ES-I3 (cell line): ENCODE measurements around the gene SLC26A4.

Source experiments
- H3K36me3 ChIP-seq: 2 replicates; pipeline ENCODE4 v1.6.1; 2013; ENCODE audit warnings: mild to moderate bottlenecking, low read length, control low read depth, moderate library complexity; ENCODE audit not compliant: insufficient read depth
- H3K4me1 ChIP-seq: 2 replicates; pipeline ENCODE4 v1.6.1; 2013; ENCODE audit warnings: mild to moderate bottlenecking, control low read depth, low read length; ENCODE audit not compliant: insufficient read depth
- H3K9ac ChIP-seq: 2 replicates; pipeline ENCODE4 v1.6.1; 2013; ENCODE audit warnings: low read depth, mild to moderate bottlenecking, low read length, moderate library complexity
- H3K9me3 ChIP-seq: 2 replicates; pipeline ENCODE4 v1.6.1; 2013; ENCODE audit warnings: mild to moderate bottlenecking, low read length, moderate library complexity; ENCODE audit not compliant: control insufficient read depth, insufficient read depth

The SLC26A4 gene

DNA sequence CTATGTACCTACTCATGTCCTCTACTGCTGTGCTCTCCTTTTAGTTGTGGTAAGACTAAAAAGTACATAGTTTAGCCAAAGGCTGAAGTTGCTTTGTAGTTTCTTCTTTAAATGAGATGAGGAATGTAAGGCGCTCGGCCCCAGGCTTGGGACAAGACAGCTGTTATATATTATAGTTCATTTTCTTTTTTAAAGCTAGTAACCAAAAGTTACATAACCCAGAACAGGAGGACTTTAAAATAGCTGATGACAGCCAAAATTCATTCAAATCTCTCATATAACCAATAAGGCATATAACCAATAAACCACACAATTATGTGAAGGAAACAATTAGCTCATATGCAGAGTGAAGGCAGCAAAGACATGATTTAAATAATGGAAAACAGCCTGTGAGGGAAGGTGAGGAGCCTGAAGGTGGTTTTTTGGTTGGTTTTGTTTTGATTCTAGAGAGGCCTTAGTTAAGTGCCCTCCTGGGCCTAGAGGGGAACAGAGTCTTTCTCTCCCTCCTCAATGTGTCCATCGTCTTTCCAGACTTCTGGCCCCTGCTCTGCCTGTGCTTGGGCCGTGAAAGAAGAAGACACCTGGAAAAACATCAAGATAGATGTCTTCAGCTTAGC, 35.8 kb downstream of the SLC26A4 start:
- H3K4me1 ChIP-seq, result no peaks in the 10 kb centered on the region

DNA sequence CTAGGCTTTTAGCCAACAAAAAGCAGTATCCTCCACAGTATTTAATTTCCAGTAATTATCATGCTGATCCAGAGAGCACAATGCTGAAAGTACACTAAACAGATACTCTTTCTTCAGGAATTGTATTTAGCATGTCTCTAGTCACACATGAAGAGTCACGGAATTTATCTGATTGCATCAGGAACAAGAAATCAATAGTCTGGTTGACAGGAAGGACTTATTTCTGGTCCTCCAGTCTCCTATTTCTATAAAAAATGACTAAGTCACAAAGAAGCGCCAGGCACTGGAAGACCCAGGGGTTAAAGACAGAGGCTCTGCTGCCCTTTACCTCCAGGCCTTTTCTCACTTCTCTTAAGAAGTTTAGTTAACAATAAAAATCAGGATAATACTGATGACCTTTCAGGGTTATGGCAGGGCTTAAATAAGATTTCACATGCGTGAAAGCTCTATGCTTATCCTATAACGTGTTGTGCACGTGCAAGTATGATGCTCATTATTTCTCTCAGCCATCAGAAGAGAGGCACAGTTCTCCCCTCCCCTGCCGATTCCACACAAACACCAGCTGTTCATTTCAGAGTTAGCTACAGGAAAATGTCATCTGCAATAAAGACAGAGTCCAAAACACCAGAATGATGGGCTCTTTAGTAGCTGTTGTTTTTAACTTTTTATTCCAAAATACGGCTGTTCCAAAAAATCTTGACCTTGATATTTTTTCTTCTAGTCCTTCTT, 36.9 kb downstream of the SLC26A4 start:
- Histone ChIP-seq H3K9ac (no peak overlapping the region), H3K9me3 (no peaks in the 10 kb centered on the region), H3K36me3 (no peaks in the 10 kb centered on the region), H3K4me1 (no peaks in the 10 kb centered on the region)

More for the DNA sequence above, 35.8 kb downstream of the SLC26A4 start:
- H3K9me3 ChIP-seq, result no peaks in the 10 kb centered on the region
- no peaks in the 10 kb centered on the region for H3K36me3 ChIP-seq
- H3K9ac ChIP-seq, result no peak overlapping the region

DNA sequence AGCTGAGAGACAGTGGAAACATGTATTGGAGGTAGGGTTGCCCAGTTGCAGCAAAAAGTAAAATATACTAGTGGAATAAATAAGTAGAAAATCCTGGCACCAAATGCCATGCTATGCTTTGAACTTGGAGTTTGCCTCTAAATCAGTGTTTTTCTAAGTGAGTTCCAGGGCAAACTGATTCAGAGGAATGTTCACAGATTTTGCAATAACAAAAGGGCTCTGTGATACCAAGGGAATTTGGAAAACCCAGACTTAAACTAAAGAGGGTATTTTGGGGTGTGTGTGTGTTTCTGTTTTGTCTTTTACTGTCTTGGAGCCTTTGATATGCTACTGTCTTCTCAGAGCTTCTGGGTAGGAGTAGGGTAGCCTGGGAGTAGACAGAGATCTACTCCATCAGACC, 39.9 kb downstream of the SLC26A4 start:
- Histone ChIP-seq H3K4me1 (no peaks in the 10 kb centered on the region), H3K36me3 (no peaks in the 10 kb centered on the region), H3K9ac (no peak overlapping the region; the same call in 1 of the 2 replicates), H3K9me3 (no peaks in the 10 kb centered on the region)

DNA sequence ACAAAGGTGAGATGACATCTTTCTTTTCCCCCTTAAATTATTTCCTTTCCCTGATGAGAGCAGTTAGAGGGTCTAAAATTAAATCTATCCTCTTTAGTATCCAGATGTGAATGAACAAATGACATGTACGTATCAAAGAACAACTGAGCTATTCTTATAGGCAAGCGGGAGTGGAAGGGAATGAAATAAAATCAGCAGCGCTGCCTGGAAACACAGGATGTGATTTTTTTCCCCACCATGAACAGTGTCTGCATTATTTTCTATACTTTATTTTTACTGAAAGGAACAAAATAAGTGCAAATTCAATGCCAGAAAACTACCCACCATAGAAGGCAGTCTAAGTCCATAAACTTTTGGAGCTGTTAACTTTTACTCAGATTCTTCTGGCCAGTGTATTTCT, 40.6 kb downstream of the SLC26A4 start:
- H3K9me3 ChIP-seq, result no peaks in the 10 kb centered on the region
- H3K4me1 ChIP-seq, result no peaks in the 10 kb centered on the region
- H3K36me3 ChIP-seq, result no peaks in the 10 kb centered on the region
- no peak overlapping the region for H3K9ac ChIP-seq

DNA sequence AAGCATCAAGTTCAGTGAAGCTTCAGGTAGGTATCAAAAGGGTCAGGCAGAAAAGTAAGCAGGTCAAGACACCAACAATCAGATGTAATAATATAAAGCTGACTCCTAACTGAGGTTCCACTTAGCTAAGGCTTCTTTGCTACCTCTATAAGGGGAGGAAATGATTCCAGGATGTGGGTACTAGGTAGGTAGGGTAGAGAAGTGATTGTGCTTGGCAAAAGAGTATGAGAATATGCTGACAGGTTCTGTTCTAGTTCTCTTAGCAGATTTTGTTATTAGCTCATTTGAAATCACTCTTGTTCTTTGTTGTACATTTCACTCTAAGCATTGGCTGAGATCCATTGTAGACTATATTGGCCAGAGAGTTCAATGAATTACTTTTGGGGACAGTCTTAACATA, 42.6 kb downstream of the SLC26A4 start:
- Histone ChIP-seq H3K9me3 (no peaks in the 10 kb centered on the region), H3K4me1 (no peaks in the 10 kb centered on the region), H3K36me3 (no peaks in the 10 kb centered on the region), H3K9ac (no peak overlapping the region)

DNA sequence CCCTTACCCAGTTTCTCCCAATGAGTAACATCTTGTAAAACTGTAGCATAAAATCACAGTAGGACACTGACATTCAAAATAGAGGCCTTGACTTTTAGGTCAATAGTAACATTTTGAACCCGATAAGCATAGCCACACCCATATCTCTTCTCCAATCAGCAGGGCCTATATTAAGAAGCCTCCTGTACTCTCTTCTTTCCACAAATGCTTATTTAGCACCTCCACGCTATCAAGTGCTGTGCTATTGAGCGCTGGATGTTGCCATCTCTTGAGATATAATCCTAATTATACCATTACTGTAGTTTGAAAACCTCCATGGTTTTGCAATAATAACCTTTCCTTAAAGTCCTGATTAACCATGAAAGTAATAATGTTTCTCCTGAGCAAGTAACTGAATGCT, 43.2 kb downstream of the SLC26A4 start:
- Histone ChIP-seq H3K9me3 (no peaks in the 10 kb centered on the region), H3K9ac (no peak overlapping the region), H3K36me3 (no peaks in the 10 kb centered on the region), H3K4me1 (no peaks in the 10 kb centered on the region)

DNA sequence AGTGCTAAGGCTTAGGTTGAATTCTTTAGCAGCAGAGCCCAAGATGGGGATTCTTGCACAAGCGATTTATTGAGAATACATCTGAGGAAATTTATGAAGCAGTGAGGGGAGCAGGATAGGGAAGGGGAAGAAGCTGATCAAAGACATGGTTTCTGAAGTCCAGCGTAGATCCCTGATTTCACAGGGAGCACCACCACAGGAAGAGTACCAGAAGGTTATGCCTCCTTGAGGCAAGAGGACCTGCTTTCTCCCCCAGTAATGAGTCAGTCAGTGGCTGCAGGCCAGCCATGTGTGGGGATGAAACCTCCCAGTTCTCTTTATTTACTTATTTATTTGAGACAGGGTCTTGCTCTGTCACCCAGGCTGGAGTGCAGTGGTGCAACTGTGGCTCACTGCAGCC, 48.3 kb downstream of the SLC26A4 start:
- H3K36me3 ChIP-seq, result no peaks in the 10 kb centered on the region
- H3K4me1 ChIP-seq, result no peaks in the 10 kb centered on the region
- H3K9ac ChIP-seq, result no peak overlapping the region
- H3K9me3 ChIP-seq, result no peaks in the 10 kb centered on the region

DNA sequence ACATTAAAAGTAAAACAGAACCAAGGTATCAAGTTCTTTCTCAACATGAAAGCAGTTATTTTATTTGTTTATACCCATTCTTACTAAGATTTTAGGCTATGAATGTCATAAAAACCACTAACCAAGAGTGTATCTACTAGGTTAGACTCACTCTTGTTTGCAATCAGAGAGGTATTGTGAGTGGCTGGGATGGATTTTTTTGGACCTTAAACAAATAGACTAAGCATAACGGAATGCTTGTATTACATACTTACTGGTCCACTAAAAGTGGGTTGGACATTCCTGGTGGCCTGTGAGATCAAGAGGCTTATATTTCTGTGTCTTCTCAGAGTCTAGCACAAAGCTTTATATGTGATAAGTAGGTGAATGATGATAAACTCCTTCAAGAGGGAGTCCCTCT, 50.7 kb downstream of the SLC26A4 start:
- no peaks in the 10 kb centered on the region for H3K4me1 ChIP-seq
- no peaks in the 10 kb centered on the region for H3K9me3 ChIP-seq
- H3K9ac ChIP-seq, result no peak overlapping the region
- no peaks in the 10 kb centered on the region for H3K36me3 ChIP-seq

DNA sequence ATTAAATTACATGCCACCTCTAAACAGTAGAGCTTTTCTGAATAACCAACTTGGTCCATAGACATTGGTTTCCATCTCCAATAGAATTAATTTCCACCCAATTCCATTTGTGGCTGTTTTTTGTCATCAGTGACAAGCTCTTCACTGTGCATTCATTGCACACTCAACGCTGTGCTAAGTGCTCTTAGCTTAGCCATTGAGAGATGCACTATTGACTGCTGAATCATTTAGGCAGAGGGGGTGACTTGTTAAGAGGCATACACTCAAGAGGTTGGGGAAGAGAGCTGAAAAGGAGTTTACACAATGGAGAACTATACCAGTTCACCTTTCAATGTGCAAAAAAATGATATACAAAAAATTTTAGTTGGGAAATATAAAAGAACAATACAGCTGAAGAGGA, 51.4 kb downstream of the SLC26A4 start:
- Histone ChIP-seq H3K9me3 (no peaks in the 10 kb centered on the region), H3K4me1 (no peaks in the 10 kb centered on the region), H3K9ac (no peak overlapping the region), H3K36me3 (no peaks in the 10 kb centered on the region)

DNA sequence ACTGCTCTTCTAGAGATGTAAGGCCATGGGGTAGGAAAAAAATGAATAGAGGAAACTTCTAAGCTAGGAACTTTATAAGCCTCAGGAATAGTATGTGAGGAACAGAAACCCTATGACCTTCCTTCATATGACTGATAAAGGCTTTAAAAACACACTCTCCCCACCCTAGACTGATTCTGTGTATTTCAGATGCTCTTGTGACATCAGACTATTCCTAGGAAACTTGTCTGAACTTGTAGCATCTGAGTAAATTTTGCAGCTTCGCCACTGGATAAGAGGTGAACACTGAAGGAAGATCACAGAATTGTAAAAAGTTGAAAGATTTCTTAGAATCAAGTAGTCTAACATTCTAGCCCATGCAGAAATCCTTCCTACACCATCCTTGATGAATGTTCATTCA, 52.3 kb downstream of the SLC26A4 start:
- no peak overlapping the region for H3K9ac ChIP-seq

DNA sequence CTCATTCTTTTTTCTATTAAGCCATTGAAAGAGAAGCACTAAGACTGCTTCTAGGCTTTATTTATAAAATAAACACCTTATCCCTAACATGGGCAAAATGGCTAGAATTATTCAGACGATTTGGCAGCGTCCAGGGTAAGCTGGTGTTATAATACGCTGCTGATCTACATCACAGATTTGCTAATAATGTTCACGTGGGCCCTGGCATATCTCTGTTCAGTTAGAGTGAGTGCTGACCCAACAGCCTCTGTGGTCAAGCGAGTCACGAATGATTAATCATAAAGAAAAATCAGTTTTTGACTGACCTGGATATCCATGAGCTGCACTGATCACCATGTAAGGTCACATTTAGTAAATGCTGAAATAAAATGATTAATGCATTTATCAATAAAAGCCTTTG, 54.9 kb downstream of the SLC26A4 start:
- Histone ChIP-seq H3K9me3 (no peaks in the 10 kb centered on the region), H3K9ac (no peak overlapping the region), H3K4me1 (no peaks in the 10 kb centered on the region), H3K36me3 (no peaks in the 10 kb centered on the region)

More for the DNA sequence above, 52.3 kb downstream of the SLC26A4 start:
- H3K36me3 ChIP-seq, result no peaks in the 10 kb centered on the region
- no peaks in the 10 kb centered on the region for H3K4me1 ChIP-seq
- no peaks in the 10 kb centered on the region for H3K9me3 ChIP-seq

DNA sequence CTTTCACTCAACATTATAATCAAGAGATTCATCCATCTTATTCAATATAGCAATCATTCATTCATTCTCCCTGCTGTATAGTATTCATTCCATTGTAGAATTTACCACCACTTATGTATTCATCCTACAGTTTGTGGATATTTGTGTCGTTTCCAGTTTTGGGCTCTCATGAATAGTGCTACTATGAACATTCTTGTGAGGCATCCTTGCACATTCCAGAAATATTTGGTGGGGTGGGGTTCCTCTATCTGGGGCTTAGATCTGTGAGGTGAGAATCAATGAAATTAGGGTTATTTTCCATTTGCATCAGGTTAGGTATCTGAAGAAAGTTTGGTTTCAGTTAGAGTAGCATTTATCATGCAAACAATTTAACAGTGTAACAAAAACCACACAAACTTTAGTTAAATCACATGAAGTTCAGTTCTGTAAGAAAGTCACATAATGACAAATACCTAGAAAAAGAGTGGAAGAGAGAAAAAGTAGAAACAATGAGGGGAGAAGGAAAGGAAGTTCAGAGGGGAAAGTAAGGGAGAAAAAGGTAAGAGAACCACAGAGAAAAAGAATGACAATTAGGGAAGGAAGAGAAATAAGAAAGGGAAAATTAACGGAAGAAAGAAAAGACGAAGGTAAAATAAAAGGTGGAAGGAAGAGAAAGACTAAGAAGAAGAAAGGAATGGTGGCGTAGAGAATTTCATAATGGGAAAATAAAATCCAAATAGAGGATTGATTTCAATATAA, 58.0 kb downstream of the SLC26A4 start:
- H3K9ac ChIP-seq, result no peak overlapping the region
- H3K36me3 ChIP-seq, result no peaks in the 10 kb centered on the region
- no peaks in the 10 kb centered on the region for H3K4me1 ChIP-seq
- no peaks in the 10 kb centered on the region for H3K9me3 ChIP-seq

DNA sequence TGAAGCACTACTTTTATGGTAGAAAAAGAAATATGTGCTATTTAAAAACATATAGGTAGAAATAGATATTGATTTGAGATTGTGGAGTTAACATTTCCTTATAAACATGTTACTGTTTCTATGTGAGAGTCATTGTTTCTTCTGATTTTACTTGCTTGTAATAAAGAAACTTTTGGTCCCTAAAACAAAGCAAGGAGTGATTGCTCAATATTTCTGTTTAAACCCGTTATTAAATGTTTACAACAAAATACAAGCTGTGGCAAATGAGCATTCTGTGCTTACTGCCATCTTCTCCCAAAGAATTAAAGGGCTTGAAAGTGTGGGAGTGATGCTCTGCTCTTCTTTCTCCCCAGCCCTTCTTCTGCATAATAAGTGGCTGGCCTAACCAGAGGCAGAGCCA, 60.7 kb downstream of the SLC26A4 start:
- no peak overlapping the region for H3K9ac ChIP-seq
- no peaks in the 10 kb centered on the region for H3K4me1 ChIP-seq
- no peaks in the 10 kb centered on the region for H3K36me3 ChIP-seq
- no peaks in the 10 kb centered on the region for H3K9me3 ChIP-seq

DNA sequence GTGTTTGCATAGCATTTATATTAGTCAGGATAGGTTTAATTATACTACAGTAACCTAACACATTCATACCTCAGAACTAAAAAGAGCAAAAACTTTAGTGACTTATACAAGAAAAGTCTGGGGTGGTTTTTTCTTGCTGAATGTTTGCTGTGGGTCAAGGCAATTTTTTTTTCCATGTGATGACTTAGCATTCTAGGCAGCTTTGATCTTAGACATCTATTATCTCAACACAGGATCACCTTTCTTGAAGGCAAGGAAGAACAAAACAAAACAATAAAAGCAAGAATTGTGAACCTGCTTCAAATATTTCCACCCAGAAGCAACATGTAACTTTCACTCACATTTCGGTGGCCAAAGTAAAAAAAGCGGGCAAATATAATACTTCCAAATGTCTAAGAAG, 62.6 kb downstream of the SLC26A4 start:
- Histone ChIP-seq H3K36me3 (no peaks in the 10 kb centered on the region), H3K9me3 (no peaks in the 10 kb centered on the region), H3K9ac (no peak overlapping the region), H3K4me1 (no peaks in the 10 kb centered on the region)
